ENCODE data around the gene ATXN7.

Gene ATXN7

DNA sequence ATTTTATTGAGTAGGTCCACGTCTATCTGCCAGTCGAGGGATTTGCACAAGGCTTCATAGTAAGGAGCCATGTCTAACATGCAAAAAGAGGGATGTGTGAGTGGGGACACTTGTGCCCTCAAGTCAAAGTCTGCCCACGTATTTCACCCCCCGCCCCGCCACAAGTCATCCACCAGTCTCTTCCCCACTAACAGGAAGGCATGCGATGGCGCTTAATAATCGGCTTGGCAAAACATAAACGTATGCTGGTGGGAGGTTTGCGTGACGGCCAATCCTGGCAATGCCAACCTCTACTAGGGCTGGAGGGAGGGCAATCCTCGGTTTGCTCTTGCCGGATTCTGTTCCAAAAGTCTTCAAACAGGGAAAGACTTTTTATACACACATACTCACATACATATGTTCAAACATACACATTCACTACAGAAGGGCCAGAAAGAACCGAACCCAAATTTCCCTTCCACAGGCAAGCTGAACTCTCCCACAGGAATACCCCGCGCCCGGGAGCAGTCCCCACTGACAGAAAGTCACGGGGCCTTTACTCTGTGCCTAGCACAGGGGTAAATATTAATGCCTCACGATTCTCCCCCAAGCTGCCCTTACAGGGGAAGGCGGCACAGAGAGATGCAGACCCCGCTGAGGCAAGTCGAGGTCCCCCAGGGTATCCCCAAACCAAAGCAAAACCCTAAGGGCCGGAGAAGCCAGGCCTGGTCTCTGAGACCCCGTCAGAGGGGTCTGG, 159.0 kb downstream of the ATXN7 start:
- no peak for DNase-seq (ENCODE audit: low read depth)

DNA sequence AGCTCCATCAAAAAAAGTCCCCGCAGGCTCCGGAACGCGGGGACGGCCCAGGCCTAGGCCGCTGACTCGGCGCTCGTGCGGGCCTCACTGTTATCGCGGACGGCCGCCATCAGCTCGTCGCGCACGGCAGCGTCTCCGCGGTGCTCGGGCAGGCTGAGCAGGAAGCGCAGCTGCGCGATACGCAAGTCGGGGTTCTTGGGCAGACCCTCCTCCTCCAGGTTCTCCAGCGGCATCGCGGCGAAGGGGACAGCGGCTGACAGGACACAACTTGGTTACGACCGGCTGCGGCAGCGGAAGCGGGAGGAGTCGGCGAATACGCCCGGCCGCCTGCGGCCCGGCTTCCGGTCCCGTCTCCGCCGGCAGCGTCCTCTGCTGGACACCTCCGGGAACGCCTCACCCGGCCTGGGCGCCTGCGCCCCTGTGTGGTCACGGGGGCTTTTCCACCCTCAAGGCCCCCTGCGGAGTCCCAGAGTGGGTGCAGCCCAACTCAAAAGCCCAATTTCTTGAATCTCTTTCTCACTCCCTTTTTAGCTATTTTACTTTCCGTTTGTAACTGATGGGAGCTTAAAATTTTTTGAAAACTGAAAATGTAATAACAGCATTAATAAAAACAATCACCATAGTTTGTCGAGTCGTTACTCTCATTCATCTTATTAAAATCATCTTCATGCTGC, 159.7 kb downstream of the ATXN7 start, which contains the start of gene PSMD6:
TSS of gene PSMD6 (minus strand) at position 308 of the 674 bp plus-strand sequence. CDS start at position 233, 75 bp downstream.
- DNase-seq (ENCODE audit: low read depth), result no peak

DNA sequence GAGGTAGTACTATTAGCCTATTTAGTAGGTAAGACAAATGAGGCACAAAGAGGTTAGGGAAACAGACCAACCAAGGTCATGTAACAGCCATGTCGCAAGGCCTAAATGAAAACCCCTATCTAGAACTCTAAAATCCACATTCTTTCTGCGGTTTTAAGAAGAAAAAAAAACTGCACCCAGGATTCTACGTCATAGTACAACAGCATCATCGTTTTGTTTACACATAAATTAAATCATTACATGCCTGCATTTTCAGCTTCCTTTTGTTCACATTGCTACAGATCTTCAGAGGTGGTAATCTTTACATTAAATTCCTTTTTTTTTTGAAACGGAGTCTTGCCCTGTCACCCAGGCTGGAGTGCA, 160.2 kb downstream of the ATXN7 start:
- no peak for DNase-seq (ENCODE audit: low read depth)

DNA sequence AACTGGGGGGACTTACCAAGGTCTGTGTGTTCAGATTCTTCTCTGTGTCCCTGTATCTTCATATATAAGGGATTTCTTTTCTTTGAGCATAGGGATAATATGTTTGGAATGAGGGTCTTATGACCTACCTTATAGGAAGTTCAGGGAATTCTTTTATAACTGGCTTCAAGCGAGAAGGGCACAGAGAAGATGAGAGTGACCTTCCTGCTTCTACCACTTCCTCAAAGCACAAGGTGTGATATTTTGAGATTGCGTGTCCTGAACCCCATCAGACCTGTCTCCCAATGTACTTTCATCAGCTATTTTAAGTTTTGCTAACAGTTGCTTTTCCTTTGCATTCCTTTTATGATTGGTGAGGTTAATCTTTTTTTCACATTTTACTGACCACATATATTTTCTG, 162.7 kb downstream of the ATXN7 start:
- no peak for DNase-seq (ENCODE audit: low read depth)

DNA sequence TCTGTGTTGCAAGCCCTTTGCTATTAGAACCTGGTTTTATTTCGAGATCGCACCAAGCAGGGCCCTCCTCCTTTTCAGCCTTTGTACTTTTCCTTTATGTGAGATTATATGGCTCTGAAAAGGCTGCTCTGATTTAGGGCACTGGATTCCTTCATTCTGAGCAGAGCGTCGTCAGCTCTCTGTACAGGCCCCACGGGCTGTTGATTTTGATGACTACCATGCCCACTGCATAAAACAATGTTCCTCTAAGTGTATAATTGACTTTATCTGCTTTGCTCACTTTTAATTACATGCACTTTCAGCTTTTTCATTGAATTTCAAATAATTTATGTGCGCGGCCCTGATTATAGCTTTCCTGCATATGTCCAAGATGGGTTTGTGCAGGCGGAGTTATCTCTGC, 164.0 kb downstream of the ATXN7 start:
- no peak for DNase-seq (ENCODE audit: low read depth)

DNA sequence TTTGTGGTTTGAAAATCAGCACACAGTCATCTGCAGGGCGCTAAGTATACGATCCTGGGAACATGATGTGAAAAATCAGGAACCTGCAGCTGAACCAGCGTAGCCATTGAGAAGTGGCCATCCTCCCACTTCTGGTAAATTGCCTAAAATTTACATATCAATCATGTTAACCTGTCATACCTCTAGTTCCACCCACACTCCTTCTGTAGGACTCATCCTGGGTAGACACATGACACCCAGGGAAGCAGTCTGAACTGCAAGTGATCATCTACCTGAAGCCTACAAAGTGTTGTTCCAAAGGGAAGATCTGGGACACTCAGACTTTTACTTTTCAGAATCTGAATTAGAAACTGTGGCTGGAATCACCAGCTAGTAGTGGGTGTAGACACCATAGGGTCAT, 165.1 kb downstream of the ATXN7 start:
- no peak for DNase-seq (ENCODE audit: low read depth)

DNA sequence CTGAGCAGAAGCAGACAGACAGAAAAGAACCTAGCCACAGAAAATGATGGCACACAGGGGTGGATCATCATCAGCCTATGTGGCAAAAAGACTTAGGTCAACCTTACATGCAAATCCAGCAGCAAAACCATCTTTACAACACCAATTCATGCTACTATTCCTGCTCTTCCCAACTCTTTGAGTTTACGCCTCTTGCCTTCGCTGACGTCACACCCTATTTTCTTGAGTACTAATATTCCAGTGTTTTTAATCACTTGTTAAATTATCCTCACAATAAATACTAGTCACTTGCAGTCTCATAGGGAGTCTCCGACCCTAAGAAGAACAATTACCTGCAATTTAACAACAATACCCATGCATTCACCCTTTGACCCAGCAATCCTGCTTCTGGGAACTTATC, 165.6 kb downstream of the ATXN7 start:
- DNase-seq (ENCODE audit: low read depth), result no peak

DNA sequence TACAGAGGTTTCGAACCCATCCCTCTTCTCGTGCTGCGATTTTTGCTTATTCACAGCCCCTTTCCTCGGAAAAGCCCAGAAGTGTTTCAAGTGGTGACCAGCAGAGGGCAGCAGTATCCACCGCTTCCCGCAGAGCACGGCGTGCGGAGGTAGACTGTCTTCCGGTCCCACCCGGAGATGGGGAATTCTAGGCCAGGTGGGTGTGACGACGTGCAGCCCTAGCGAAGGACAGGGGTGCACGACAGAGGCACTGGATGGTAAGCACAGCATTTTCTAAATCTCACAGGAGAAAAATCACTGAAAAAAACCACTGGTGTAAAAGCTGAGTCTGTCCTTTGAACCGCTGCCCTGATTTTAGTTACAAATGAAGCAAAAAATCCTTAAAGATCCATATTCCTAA, 167.1 kb downstream of the ATXN7 start:
- DNase-seq (ENCODE audit: low read depth), result no peak

DNA sequence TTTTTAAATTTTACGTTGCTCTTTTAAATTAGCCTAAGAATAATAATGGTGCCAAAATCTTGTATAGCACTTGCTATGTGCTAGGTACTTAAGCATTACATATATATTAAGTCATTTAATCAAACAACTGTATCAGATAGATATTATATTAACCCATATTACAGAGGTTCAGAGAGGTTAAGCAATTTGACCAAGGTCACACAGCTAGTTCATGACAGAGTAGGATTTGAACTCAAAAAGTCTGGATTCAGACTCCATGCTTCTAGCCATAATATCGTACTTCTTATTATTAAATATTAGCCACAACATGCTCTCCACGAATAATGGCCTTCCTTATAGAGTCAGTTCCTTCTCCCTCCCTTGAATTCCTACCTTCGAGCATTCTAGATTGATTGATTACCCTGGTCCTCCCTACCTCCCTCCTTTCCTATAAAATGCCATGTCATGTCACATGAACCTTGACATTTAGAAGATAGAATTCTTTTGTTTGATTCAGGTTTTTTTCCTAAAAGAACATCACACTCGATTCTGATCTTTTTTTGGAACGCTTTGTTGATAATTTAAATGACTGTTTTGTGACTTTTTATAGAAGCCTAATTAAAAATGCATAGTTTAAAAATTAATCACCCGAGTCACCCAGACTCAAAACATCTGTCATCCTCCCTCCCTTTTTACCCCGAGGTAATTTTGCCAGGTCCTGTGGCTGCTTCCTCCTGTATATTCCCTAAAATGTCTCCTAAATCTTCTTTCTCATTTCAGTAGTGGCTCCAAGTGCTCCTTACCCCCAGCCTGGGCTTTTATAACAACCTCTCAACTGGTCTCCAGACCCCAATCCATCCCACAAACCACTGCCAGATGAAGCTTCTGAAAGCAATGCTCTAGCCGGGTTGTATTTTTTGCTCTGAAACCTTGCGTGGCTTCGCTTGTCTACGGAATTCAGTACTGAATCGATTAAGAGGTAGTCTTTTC, 168.2 kb downstream of the ATXN7 start:
- no peak for DNase-seq (ENCODE audit: low read depth)

DNA sequence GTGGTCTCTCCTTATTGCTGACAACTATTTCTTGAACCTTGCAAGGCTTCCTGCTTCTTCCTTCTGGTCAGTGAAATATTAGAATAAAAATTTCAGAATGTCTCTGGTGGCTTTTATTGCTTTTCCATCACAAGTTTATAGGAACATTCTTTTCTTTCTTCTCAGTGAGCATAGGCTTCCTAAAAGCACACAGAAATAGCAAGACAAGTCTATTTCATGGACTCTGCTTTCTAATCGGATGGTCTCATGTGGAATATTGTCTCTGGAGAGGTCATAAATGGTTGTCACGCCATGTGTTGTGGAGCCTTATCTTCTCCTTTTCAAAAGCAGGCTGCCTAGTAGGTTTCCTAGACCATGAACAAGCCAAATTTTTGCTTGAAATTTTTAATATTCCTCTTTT, 169.4 kb downstream of the ATXN7 start:
- no peak for DNase-seq (ENCODE audit: low read depth)

DNA sequence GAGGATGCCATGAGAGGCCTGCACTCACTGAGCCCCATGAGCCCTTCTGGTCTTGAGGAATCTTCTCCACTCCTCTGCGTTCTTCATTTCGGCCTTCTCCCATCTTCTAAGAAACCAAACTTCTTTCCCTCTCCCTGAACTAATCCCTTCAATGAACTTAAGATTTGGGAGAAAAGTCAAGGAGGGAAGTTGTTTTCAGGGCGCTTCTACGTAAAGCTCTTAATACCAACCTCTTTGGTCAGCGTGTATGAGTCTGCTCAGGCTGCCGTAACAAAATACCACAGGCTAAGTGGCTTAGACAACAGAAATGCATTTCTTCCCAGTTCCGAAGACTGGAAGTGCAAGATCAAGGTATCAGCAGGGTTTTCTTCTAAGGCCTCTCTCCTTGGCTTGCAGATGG, 173.4 kb downstream of the ATXN7 start:
- DNase-seq (ENCODE audit: low read depth), result no peak

DNA sequence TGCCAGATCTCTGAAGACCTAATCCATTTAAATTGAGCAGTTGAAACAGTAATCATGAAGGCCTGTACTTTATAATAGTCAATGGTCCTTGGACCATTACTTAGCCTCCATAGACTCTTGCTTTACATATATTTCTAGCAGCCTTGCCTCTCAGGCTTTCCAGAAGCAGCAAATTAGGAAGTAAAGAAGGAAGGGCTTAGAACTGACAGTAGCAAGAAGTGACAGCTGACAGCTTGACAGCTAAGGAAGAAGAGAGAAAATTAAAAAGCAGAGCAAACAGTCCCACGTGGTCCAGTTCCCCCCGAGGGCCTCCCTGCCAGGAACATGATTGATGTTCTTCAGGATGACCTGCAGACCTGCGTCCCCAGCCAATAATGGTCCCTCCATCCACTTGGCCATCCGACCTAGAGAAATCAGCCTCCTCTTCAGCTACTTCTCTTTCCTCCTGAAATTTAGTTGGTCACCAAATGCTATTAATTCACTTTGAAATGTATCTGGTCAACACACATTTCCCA, 174.6 kb downstream of the ATXN7 start:
- DNase-seq (ENCODE audit: low read depth), result no peak

DNA sequence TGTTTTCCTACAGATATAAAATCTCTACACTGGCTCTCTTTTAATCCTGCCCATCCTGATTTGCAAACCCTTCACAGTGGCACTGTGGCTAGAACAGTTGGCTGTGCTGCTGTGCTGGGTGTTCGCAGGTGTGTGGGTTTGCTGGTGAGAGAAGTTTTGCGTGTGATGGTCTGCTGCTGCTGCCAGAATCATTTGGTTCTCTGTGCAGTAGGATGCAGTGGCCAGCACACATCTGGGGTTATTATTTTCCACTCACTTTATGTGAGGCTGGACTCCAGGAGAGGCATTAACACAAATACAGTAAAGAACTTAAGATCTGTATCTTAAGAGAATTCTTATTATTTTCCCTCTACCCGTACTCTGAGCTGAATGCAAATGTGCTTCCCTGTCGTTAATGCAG, 175.7 kb downstream of the ATXN7 start:
- DNase-seq (ENCODE audit: low read depth), result no peak

DNA sequence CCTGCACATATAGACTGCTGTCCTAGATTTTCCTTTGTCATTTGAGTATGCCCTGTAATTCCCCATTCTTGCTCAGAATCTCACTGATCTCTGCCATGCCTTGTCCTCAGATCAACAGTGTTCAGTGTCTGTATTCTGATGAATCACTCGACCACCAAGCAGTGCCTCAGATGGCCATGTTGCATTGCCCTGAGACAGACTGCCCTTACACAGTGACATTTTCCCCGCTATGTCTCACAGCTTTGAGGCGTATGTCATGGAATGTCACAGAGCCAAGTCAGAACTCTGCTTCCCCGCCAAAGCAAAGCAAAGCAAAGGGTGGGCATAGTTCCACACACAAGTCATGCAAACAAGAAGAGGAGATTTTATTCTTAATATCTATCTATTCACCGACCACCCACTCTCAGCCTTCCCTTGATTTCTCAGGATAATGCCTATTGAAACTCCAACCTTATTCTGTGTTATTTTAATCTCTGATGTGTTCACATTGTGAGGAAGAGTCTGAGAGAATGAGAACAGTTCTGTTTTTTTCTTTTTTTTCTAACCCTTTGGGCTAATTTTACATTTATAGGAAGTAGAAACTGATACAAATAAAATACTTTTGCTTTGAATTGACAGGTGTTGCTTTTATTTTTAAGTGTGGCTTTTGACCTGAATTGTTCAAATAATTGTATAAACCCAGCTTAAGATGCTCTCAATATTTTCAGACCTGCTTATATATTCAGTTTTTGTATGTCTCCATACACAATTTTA, 176.5 kb downstream of the ATXN7 start:
- no peak for DNase-seq (ENCODE audit: low read depth)

DNA sequence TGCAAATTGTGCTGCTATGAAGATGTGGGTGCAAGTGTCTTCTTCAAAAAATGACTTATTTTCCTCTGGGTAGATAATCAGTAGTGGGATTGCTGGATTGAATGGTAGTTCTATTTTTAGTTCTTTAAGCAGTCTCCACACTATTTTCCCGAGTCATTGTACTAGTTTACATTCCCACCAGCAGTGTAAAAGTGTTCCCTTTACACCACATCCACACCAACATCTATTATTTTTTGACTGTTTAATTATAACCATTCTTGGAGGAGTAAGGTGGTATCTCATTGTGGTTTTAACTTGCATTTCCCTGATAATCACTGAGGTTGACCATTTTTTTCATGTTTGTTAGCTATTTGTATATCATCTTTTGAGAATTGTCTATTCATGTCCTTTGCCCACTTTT, 179.3 kb downstream of the ATXN7 start:
- no peak for DNase-seq (ENCODE audit: low read depth)

DNA sequence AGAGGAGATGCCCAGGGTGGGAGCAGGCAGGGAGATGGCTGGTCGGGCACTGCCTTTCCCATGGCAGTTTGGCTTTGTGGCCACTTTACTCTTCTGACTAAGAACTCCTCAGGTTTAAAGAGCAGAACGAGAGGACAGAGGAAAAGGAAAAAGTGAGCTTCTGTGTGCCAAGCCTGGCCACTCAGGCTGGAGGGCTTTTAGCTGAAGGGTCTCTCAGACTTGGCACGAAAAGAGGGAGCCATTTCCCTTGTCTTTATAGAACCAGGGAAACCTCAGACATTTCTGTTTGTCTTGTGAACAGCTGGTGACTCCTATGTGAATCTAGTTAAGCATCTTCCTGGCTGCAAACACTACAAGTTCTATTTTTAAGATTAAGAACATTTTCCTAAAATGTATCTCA, 182.9 kb downstream of the ATXN7 start:
- DNase-seq (ENCODE audit: low read depth), result no peak

DNA sequence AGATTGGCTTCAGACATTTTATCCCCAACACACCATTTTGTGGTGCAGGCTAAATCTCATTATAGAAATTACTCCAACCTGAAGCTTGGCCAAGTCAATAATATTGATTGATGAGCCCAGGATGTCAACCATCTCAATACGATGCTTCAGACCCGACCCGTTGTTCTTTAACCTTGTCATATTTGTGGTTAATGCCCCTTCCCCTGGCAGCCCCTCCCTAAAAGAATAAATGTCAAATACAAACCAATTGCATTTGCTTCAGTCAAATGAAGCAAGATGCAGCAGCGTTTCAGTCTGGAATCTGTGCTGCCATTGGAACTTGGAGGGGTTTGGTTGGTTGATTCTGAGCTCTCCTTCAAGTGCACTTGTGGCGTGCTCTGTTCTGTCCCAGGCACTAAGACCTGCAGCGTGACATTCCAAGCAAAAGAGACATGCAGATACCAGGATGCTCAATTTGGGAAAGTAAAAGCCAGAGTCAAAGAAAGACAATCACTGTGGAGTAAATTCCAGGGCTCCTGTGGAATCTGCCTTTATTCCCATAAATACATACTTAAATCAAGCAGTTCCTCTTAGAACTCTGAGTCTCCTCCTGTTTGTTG, 183.4 kb downstream of the ATXN7 start:
- no peak for DNase-seq (ENCODE audit: low read depth)

DNA sequence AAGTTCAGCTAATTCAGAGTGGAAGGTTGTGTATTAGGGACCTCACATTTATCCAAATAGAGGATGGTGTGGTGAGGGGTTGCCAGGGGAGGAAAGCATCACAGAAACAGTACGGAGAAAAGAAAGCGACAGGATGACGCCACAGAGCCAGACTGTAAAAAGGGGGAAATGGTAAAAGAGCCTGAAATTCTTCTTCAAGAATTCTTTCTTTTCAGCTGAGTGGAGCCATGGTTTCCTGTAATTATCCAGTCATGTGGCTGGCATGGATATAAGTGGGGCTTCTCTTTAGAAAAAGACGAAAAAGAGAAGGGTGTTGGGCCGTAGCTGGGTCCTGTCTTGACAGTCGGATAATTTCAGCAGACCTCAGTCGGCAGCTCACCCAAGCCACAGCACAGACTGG, 184.1 kb downstream of the ATXN7 start:
- DNase-seq (ENCODE audit: low read depth), result no peak

DNA sequence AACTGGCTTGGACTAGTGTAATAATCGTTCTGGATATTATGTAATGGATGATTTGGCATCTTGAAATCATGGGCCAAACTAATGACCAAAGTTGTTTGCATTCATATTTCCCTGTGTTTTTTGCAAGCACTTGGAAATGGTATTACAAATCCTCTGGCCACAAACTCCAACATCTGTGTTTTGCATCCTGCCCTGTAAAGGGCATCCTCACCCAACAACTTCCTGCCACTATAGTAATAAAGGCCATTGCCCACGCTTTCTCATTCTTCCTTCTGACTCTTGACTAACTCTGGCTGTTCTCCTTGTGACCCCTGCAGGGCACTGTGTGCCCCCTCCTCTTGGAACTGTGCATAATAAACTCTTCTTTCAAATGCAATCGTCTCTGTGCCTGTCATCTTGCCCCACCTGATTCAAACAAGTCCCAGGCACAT, 185.0 kb downstream of the ATXN7 start:
- DNase-seq (ENCODE audit: low read depth), result peak; percentile 61

DNA sequence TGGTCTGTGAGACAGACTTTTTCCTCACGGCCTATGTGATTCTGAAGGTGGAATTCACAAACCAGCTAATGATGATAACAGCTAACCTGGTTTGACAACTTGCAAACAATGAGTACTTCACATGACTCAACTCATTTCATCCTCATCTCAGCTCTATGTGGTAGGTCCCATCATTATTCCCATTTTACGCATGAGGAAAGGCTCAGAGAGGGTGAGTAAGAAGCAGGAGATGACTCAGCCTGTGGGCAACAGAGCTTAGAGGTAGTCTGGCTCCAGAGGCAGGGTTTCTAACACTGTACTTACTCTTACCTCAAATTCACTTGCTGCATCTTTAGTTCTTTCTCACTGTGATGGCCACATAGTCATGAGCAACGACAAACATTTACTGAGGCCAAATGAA, 185.5 kb downstream of the ATXN7 start:
- DNase-seq (ENCODE audit: low read depth), result no peak

DNA sequence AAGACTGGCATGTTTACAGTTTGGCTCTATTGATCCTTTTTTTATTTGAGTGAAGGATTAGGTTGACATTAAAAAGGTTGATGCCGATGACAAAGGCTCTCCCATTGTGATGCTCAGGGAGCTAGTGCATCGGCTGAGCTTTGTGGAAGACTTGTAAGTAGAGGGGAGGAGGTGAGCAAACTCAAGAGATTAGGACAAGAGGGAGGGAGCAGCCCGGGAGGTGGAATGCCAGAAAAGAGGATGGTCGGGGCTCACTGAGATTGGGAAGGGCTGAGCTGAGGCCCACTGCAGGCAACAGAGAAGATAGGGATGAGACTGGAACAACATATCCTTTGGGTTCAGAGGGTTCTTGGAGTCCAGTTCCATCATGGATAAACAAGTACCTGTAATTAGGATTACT, 186.2 kb downstream of the ATXN7 start:
- DNase-seq (ENCODE audit: low read depth), result no peak

Data from GM04503 (cell line).